ENCODE data around the gene STARD3NL. TPM values are rescaled to one million over a fixed set of nuclear protein-coding genes. Genes with fewer than 3 reads are reported as not detected.
"Not testable (repeated sequence)": the region's sequence is repeated elsewhere in the genome, so short reads cannot be mapped to it uniquely, and the experiment has no call there.

STARD3NL gene
- polyA plus RNA-seq, 3 donors: 36.6 to 100 (median 86.8) TPM

DNA sequence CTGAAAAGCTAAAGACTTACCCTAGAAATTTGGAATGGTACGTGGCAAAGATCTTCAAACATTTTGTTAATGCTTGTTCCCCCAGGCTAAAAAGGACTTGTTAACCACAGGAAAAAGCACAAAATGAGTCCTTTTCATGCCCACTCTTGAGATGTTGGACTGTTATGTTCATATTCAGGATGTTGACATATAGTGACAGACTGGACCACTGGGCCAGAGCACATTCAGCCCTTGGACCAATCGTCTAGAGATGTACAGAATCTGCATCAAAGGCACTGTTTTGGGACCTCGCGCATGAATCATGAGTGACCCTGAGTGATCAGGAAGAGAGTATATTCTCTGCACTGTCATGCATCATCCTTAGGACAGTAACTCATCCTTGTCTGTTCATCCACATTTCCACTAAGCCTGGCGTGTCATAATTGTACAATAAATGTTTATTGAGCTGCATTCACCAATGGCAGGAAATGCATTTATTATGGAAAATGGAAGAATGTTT is 70.1 kb downstream of the STARD3NL start:
- TF ChIP-seq, protein P1, sequence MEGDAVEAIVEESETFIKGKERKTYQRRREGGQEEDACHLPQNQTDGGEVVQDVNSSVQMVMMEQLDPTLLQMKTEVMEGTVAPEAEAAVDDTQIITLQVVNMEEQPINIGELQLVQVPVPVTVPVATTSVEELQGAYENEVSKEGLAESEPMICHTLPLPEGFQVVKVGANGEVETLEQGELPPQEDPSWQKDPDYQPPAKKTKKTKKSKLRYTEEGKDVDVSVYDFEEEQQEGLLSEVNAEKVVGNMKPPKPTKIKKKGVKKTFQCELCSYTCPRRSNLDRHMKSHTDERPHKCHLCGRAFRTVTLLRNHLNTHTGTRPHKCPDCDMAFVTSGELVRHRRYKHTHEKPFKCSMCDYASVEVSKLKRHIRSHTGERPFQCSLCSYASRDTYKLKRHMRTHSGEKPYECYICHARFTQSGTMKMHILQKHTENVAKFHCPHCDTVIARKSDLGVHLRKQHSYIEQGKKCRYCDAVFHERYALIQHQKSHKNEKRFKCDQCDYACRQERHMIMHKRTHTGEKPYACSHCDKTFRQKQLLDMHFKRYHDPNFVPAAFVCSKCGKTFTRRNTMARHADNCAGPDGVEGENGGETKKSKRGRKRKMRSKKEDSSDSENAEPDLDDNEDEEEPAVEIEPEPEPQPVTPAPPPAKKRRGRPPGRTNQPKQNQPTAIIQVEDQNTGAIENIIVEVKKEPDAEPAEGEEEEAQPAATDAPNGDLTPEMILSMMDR (IDR thresholded peaks at IDR 0.05): no peak
- H3K27ac ChIP-seq (ENCODE audit: low read depth in 1 of 2, low read length in 2 of 2): no peak overlapping the region
- WGBS (ENCODE audit: insufficient coverage): 100% methylated on average over 2 of the region's 5 CpGs
- H3K9me3 Mint-ChIP-seq: no peaks in the 10 kb centered on the region
- no peak overlapping the region for H3K27ac Mint-ChIP-seq
- H3K79me2 ChIP-seq (ENCODE audit: insufficient read depth, low read length): peaks cover 16% of the 10 kb centered on the region
- peaks cover 13% of the 10 kb centered on the region for H3K4me1 Mint-ChIP-seq
- H3K27me3 ChIP-seq (ENCODE audit: control insufficient read depth in 2 of 2, insufficient read depth in 2 of 2, low read length in 2 of 2): no peaks in the 10 kb centered on the region
- H3K4me3 Mint-ChIP-seq: no peak overlapping the region
- H2AFZ ChIP-seq (ENCODE audit: insufficient read depth, low read depth, low read length, poor library complexity, severe bottlenecking): no peak overlapping the region
- peaks cover 5 to 7% of the 10 kb centered on the region in 2 donors for H3K36me3 Mint-ChIP-seq
- H3K36me3 ChIP-seq (replicated peaks in 1 of 2; ENCODE audit: control insufficient read depth in 1 of 2, insufficient read depth in 2 of 2, low read length in 2 of 2): peaks cover 0 to 4% of the 10 kb centered on the region in 2 donors
- DNase-seq: no peak
- H3K4me3 ChIP-seq (replicated peaks in 1 of 3; ENCODE audit: low read depth in 2 of 3, low read length in 3 of 3): no peak overlapping the region
- H4K20me1 ChIP-seq (ENCODE audit: insufficient read depth, low read length): no peaks in the 10 kb centered on the region
- H3K4me2 ChIP-seq (replicated peaks; ENCODE audit: extremely low read depth, low read length, poor library complexity, severe bottlenecking): no peak overlapping the region
- no peak overlapping the region for H3K9ac ChIP-seq (ENCODE audit: insufficient read depth, low read length, poor library complexity, severe bottlenecking)
- no peaks in the 10 kb centered on the region for H3K9me3 ChIP-seq (replicated peaks in 1 of 2; ENCODE audit: control insufficient read depth in 1 of 2, insufficient read depth in 1 of 2, low read length in 2 of 2)
- intact Hi-C loops (cut with micrococcal nuclease): no loop called here
- H3K27me3 Mint-ChIP-seq (ENCODE audit: low read depth in 3 of 3): no peaks in the 10 kb centered on the region
- peaks cover 3% of the 10 kb centered on the region in 2 donors for H3K4me1 ChIP-seq (ENCODE audit: control insufficient read depth in 1 of 2, insufficient read depth in 2 of 2, low read length in 2 of 2)

DNA sequence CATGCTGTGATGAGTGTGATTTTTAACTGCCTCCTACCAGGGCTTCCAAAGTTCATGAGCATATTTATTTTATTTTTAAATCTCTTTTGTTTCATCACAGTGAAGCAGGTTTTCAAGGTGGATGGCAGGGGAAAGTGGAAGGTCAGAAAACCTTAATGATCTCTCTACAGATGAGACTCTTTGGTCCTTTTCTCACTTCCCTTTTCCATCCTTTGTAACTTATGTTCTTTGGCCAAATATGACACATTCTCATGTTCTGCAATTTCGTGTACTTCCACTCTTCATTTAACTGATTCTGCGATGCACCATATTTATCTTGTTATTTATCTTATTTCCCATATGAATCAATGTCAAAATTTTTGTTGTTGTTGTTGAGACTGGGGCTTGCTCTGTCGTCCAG is 71.8 kb downstream of the STARD3NL start:
- peak; percentile 19 to 35 (median 30) for DNase-seq
- H3K4me3 ChIP-seq (replicated peaks in 1 of 3; ENCODE audit: low read depth in 2 of 3, low read length in 3 of 3); H3K9me3 ChIP-seq (replicated peaks in 1 of 2; ENCODE audit: control insufficient read depth in 1 of 2, insufficient read depth in 1 of 2, low read length in 2 of 2); H3K27me3 Mint-ChIP-seq (ENCODE audit: low read depth in 3 of 3); H3K36me3 ChIP-seq (replicated peaks in 1 of 2; ENCODE audit: control insufficient read depth in 1 of 2, insufficient read depth in 2 of 2, low read length in 2 of 2); intact Hi-C loops (cut with micrococcal nuclease); H2AFZ ChIP-seq (ENCODE audit: insufficient read depth, low read depth, low read length, poor library complexity, severe bottlenecking); H3K9me3 Mint-ChIP-seq; H3K27ac ChIP-seq (ENCODE audit: low read depth in 1 of 2, low read length in 2 of 2); H3K4me1 ChIP-seq (ENCODE audit: control insufficient read depth in 1 of 2, insufficient read depth in 2 of 2, low read length in 2 of 2); H3K36me3 Mint-ChIP-seq; H3K4me3 Mint-ChIP-seq; H3K27me3 ChIP-seq (ENCODE audit: control insufficient read depth in 2 of 2, insufficient read depth in 2 of 2, low read length in 2 of 2); H3K4me2 ChIP-seq (replicated peaks; ENCODE audit: extremely low read depth, low read length, poor library complexity, severe bottlenecking); H3K9ac ChIP-seq (ENCODE audit: insufficient read depth, low read length, poor library complexity, severe bottlenecking); H4K20me1 ChIP-seq (ENCODE audit: insufficient read depth, low read length); H3K4me1 Mint-ChIP-seq: not testable (repeated sequence)
- WGBS (ENCODE audit: insufficient coverage): no CpG with 5 or more reads among the region's 3 CpGs
- H3K79me2 ChIP-seq (ENCODE audit: insufficient read depth, low read length): peaks cover 27% of the 10 kb centered on the region
- peak overlapping the region in 4 of 7 donors; percentile 50 to 74 (median 64) for H3K27ac Mint-ChIP-seq
